ENCODE data around the gene DOCK7.
"Not testable (repeated sequence)": the region's sequence is repeated elsewhere in the genome, so short reads cannot be mapped to it uniquely, and the experiment has no call there.

Gene DOCK7

DNA sequence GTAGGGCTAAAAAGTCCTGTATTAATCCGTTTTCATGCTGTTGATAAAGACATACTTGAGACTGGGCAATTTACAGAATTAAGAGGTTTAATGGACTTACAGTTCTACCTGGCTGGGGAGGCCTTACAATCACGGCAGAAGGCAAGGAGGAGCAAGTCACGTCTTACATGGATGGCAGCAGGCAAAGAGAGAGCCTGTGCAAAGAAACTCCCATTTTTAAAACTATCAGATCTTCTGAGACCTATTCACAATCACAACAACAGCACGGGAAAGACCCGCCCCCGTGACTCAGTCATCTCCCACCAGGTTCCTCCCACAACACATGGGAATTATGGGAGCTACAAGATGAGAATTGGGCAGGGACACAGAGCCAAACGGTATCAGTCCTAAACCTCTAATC lies 6.3 kb upstream of the DOCK7 start:
- not testable (repeated sequence) for DNase-seq (ENCODE audit: low read depth)

DNA sequence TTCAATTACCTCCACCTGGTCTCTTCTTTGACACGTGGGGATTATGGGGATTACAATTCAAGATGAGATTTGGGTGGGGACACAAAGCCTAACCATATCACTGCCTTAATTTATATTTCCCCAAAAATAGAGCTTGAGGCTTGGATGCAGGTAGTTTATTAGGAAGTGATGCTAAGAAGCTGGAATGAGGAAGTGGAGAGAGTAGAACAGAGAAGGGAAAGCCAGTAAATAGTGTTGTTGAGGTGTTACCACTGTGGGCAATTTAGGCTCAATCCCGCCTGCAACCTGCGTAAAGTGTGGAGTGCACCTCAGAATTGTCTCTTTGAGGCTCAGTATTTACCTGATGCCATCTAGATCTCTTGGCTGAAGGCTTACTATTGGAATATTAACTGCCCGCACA lies 4.9 kb upstream of the DOCK7 start:
- DNase-seq (ENCODE audit: low read depth) = no peak

DNA sequence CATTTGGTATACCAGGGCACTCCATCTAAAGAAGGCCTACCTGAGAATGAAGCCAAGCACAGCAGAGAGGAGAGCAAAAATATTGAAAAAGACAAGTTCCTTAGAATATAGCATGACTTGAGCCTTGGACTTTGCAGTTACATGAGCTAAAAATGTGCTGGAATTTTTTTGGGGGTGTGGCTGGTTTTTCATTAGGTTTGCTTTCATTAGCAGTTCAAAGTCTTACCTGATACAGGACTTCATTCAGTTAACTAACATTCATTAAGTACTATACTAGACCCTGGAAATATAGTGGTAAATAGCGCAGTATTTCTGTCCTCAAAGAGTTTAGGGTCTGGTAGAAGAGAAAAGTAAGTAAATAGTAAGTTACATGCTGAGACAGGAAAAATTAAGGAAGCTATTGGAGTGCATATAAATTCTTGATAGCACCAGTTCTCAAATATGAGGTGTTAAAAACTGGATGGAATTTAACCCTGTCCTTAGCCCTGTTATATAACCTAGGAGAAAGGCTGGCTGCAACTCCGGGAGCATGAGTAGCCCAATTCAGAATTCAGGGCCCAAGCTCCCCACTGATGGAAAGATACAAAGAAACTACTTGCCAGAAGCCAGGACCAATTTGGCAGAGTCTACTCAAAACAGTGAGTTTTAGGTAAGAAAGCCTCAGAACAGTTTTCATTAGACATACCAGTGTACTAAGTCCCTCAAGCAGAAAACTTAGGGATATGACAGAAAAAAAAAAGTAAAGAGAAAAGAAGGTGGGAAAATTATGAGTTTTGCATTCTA lies 3.1 kb upstream of the DOCK7 start:
- DNase-seq (ENCODE audit: low read depth) = no peak

DNA sequence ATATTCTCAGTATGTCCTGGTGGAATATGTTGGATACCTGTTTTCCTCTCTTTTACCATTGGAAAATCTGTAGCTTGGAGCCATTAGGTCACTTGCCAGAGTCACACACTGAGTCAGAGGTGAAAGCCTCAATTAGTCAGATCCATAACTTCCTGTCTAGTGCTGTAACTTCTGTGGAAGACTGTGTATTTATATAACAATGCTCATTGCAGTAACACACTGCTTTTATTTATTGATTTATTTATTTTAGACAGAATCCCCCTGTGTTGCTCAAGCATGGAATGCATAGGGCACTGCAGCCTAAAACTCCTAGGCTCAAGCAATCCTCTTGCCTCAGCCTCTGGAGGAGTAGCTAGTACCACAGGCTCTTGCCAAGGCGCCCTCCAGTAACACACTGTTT lies 1.3 kb upstream of the DOCK7 start:
- DNase-seq (ENCODE audit: low read depth) = peak; percentile 77

DNA sequence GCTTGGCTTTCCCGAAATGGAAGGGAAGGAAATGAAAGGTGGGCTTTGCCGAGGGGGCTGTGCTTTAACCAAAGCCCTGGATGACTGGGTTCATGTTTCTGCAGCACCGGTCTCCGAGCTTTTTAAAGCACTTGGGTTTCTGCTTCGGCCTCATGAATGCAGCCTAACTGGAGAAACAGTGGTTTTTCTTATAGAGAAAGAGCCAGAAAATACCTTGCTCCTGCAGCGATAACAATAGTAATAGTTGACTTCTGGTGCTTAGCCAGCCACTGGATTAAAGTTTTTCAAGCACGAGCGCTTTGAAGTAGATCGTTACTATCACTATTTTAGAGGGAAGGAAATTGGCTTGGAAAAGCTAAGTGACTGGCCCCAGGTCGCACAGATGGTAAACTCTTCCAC lies 500 bp upstream of the DOCK7 start:
- peak; percentile 24 for DNase-seq (ENCODE audit: low read depth)

DNA sequence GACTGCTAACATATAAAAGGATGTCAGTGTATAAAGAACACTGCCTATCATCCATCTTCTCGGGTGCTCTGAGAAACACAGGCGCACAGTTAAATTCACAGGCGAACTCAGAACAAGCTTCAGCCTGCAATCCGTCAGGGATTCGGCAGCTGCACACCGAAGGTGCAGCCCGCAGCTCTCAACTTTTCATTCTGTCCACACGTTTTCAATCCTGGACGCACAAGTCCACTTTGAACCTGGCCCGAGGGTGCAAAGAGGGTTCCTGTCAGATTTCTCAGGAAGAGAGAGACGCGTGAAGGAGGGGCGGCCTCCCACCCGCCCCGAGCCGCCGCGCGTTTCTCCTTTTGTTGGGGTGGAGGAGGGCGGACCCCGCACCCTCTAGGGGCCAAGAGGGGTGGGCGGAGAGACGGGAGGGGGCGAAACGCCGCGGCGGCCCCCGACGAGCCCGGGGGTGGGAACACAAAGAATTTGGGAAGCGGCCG lies 724 bp downstream of the DOCK7 start:
- DNase-seq (ENCODE audit: low read depth) = peak; percentile 22

DNA sequence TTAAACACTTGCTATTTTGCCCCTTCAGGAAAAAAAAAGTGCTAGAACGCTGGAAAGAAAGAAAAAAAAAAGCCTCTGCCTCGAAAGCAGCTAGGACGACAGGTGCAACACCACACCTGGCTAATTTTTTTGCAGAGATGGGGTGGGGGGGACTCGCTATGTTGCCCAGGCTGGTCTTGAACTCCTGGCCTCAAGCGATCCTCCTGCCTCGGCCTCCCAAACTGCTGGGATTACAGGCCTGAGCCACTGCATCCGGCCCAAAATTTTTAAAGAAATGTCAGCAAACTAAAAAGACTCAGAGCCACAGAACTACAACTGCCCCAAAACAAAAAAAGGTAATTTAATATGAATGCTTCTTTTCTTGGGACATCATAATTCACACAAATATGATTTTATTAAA lies 1.4 kb downstream of the DOCK7 start:
- no peak for DNase-seq (ENCODE audit: low read depth)

DNA sequence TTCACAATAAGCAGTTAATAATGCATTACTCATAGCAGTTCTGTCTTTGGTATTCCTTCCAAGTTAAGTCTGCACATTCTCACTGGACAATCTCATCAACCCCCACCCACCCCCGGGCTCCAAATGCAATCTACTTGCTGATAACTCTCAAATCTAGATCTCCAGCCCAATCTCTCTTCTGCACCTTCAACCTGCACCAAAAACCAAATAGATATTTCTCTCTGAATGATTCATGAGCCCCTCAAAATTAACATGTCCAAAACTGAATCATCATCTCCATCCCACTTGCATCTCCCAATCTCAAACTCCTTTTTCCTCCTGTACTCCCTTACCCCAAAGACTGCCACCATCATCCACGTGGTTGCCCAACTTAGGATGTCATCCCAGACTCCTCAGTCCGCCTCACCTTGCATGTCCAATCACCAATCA lies 2.7 kb downstream of the DOCK7 start:
- peak; percentile 11 for DNase-seq (ENCODE audit: low read depth)

DNA sequence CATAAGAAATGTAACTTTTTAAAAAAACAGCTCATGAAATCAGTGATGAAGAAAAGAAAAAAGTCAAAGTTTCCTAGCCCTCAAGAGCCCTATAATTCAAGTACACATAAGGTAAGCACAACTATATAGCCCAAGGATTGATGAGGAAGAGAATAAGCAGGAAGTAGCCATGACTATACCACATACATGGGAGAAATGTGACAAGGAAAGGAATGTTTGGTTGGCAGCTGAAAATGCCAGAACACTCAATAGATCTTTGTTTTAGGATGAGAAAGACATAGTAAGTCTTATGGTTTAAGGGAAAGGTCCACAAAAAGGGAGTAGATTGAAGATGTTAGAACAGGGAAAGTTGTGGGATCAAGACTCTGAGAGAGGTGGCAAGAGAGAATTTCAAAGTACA lies 5.7 kb downstream of the DOCK7 start:
- DNase-seq (ENCODE audit: low read depth) = no peak

DNA sequence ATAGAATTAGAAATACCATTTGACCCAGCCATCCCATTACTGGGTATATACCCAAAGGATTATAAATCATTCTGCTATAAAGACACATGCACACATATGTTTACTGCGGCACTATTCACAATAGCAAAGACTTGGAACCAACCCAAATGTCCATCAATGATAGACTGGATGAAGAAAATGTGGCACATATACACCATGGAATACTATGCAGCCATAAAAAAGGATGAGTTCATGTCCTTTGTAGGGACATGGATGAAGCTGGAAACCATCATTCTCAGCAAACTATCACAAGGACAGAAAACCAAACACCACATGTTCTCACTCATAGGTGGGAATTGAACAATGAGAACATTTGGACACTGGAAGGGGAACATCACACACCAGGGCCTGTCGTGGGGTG lies 7.2 kb downstream of the DOCK7 start:
- DNase-seq (ENCODE audit: low read depth) = not testable (repeated sequence)

DNA sequence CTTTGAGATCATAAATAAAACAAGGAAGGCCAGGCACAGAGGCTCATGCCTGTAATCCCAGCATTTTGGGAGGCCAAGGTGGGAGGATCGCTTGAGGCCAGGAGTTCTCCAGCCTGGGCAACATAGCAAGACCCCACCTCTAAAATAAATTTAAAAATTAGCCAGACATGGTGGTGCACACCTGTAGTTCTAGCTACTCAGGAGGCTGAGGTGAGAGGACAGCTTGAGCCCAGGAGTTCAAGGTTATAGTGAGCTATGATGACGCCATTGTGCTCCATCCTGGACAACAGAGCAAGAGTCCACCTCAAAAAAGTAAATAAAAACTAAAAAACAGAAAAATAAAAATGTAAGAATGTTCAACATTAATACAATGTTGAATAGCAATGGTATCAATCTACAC lies 10.4 kb downstream of the DOCK7 start:
- DNase-seq (ENCODE audit: low read depth) = not testable (repeated sequence)

DNA sequence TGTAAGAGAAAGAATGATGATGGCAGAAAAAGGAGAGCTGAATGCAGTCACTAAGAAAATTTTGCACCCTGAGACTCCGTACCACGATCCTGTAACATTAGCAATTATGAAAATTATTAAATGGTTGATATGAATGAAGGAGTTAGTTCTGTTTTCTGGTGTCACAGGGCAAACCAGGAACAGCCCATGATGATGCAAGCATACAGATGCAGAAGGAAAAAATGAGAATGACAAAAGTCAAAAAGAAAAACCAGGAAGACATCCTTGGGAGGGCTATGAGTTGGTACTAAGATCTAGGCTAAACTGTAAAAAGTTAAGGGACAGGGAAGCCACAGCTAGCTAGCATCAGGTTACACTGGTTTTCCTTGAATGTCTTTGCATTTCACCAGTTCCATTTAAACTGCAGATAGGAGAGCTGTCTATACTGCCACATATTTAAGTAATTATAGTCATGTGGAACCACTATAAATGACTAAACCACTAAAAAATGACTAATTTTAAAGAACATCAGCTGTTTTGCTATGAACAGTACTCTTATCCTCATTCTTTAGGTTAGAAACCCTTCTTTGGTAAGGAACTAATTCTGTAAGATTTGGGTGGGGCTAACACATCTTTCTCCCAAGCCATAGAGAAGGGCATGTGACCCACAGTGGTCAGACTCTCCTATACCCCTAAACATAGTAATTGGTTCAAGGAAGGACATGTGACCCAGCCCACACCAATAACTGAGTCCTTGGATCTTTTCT lies 11.4 kb downstream of the DOCK7 start:
- DNase-seq (ENCODE audit: low read depth) = peak; percentile 76

DNA sequence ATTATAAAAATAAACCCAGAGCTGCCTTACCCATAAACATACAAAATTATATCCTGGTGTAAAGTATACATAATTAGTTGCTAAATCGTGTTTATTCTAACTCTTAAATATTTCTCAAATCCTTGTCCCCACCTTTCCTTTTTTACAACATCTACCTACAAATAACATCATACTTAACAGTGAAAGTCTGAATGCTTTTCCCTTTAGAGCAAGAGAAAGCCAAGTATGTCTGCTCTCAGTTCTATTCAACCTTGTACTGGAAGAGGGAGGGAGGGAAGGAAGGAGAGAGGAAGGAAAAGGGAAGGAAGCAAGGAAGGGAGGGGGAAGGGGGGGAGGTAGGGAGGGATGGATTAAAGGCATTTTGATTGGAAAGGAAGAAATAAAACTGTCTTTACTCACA lies 14.6 kb downstream of the DOCK7 start:
- DNase-seq (ENCODE audit: low read depth) = no peak

DNA sequence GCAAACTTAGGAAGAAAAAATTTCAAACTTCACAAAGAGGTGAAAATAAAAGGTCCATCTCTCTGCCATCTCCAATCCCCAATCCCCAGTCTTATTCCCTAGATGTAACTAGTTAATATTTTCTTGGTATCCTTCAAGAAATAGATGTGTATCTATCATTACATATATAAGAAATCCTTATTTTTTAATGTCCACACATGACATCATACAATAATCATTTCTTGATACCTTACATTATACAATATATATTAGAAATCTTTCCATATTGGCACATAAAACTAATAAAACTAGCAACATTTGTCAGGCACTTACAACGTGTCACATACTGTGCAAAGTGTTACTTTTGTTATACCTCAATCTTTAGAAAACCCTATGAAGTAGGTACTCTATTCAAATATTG lies 16.2 kb downstream of the DOCK7 start:
- DNase-seq (ENCODE audit: low read depth) = no peak

DNA sequence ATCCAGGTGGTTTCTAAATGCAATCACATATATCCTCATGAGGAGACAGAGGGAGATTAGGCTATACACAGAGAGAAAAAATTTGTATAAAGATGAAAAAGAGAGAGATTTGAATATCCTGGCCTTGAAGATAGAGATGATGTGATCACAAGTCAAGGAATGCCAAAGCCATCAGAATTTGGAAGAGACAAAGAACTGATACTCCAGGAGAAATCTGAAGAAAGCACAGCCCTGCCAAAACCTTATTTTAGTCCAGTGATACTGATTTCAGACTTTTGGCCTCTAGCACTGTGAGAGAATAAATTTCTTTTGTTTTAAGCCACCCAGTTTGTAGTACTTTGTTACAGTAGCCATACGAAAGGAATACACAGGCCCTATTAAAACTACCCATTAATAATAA lies 33.4 kb downstream of the DOCK7 start:
- no peak for DNase-seq (ENCODE audit: low read depth)

DNA sequence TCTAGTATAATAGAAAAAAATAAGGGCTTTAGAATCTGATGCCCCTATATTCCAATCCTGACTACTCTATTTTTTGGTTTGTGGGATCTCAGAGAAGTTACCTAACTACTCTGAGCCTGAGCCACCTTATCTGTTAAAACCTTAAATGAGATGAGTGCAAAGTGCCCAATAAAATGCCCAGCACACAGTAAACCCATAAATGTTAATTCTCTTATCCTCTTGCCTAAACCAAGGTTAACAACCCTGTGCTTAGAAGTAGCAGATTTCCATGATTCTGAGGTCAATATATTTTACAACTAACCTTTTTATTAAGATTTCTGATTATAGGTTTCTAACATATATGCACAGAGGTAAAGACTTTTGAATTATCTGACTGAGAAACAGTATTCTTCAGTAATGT lies 35.8 kb downstream of the DOCK7 start:
- no peak for DNase-seq (ENCODE audit: low read depth)

DNA sequence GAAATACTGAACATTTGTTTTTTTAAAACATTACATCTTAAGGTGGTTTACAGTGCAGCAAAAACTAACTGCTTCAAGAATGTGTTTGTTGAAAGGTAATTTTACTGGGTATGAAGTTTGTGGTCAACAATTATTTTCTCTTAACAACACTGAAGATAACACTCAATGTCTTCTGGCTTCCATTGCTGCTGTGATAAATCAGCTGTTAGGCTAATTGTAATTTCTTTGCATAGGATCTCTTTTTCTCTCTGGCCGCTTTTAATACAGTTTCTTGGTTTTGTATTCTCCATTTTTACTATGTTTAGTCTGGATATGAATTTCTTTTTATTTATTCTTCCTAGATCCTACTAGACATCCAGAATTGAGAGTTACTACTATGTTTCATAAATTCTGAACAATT lies 44.9 kb downstream of the DOCK7 start:
- no peak for DNase-seq (ENCODE audit: low read depth)

DNA sequence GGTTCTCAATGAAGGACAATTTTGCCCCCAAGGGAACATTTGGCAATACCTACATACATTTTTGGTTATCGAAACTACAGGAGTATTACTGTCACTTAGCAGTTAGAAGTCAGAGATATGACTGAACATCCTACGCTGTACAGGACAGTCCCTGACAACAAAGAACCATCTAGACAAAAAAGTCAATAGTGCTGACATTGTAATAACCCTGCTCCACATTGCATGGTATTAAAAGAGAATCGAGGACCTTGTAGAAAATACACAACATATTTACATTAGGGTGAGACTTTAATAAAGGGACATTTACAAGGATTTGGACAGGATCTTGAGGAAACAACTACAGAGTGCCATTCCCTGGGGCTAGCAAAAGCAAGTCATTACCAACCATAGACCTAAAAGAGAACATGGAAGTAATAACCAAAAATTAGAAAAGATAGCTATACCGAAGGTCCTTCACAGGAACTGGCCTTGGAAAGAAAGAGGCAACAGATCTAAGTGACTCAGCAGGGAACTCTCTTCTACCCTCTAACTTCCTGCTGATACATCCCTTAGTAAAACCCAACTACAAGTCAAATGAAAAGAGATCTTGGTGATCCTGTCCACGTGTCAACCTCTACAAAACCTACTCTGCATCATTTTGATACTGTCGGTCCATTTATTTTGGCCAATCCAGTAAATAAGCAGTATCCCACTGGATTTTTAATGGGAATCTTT lies 50.6 kb downstream of the DOCK7 start:
- no peak for DNase-seq (ENCODE audit: low read depth)

DNA sequence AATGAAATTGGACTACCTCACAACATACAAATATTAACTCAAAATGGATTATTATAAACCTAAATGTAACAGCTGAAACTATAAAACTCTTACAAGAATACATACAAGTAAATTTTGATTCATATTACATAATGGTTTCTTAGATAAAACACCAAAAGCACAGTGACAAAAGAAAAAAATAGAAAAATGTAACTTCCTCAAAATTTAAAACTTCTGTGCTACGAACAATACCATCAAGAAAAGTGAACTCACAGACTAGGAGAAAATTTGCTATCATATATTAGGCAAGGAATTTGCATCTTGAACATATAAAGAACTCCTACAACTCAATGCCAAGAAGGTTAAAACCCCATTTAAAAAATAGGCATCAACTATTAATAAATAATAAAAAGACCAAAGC lies 59.7 kb downstream of the DOCK7 start:
- no peak for DNase-seq (ENCODE audit: low read depth)

DNA sequence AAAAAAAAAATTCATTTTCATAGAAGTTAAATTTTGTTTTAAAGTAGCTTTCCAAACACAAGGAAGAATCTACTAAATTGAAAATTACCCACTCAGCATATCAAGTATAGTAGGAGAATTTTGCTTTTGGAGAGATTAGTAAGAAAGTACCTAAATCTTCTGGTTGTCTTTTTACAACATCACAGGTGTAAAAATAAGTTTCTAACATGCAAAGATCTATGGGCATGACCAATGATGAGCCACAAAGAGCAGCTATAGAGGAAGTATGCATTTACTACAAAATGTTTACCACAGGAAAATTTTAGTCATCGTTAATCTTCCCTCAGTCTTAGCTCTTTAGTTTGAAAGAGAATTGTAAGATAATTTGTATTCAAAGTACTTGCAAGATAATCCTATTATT lies 62.8 kb downstream of the DOCK7 start:
- no peak for DNase-seq (ENCODE audit: low read depth)

DNA sequence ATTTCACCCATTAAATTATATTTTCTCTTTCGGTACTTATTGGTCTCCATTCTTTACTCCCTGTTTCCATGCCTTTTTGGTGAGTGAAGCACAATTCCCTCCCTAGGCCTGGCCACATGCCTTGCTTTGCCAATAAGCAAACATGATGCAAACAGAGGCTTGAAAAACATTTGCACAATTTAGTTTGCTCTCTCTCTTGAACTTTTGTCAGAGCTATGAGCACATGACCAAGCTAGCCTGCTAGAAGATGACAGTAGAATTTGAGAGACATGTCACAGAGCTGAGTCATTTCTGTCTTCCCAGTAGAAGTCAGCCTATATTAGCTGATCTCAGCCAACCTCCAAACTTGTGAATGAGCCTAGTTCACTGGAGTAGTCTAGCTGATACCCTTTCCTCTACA lies 66.3 kb downstream of the DOCK7 start:
- DNase-seq (ENCODE audit: low read depth) = peak; percentile 87

DNA sequence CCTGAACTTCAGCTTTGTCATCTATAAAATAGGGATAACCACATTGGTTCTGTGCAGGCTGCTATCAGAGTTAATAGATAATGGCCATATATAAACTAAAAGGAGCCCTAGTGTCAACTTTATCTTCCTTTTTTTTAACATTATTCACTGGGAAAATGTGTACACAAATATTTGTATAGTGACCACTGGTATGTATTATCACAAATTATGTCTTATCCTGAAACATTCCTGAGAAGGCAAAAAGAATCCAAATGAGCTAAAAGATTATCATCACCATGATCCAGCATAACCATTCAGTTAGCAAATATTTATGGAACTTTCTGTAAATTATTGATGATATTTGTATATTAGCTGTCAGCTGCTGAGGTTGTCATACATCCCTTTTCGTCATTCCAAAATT lies 74.3 kb downstream of the DOCK7 start:
- no peak for DNase-seq (ENCODE audit: low read depth)

DNA sequence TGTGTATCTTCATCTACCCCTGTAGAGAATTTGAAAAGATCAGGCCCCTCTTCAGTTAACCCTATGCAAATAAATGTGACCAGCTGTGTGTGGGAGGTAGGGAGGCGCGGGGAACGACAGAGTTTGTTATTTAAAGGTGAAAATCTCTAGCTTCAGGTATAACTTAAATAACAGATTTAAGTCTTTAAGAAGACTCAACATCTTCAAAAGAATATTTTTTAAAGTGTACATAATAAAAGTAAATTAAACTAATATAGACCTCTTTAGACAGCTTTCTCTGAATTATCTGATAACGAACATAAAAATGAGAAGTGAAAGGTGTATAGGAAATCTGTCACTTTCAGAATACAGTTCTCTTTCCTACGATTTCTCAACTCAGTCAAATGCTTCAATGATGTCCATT lies 74.9 kb downstream of the DOCK7 start:
- no peak for DNase-seq (ENCODE audit: low read depth)

Measured in HS-5 (cell line).